ENCODE results near the gene SRPK1. TPM values are rescaled to one million over a fixed set of nuclear protein-coding genes. Genes with fewer than 3 reads are reported as not detected.

The SRPK1 gene
- total RNA-seq, 1 donor: 36.6 TPM

DNA sequence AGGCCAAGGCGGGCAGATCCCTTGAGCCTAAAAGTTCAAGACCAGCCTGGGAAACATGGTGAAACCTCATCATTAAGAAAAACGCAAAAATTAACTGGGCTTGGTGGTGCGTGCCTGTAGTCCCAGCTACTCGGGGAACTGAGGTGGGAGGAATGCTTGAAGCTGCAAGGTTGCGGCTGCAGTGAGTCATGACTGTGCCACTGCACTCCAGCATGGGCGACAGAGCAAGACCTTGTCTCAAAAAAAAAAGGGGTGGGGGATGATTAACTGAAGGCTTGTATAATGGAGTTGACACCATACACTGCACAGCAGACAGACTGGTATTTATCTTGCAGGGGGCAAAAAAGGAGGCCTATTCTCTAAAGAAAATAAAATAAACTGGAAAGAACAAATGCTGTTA lies 27.7 kb downstream of the SRPK1 start:
- H3K4me3 ChIP-seq (ENCODE audit: insufficient read depth, low read length): no peak overlapping the region
- H3K36me3 ChIP-seq (ENCODE audit: insufficient read depth, low read length): peaks cover 3% of the 10 kb centered on the region
- H2AFZ ChIP-seq (ENCODE audit: low read length): no peak overlapping the region
- no peak for DNase-seq (ENCODE audit: insufficient read length, low spot score, missing footprints)
- H3K79me2 ChIP-seq (ENCODE audit: insufficient read depth, low read length): peaks cover 65% of the 10 kb centered on the region
- H3K27ac ChIP-seq (ENCODE audit: low read depth, low read length): no peak overlapping the region
- no peak overlapping the region for H3K4me2 ChIP-seq (ENCODE audit: insufficient read depth, low read length)
- no peaks in the 10 kb centered on the region for H3K9me3 ChIP-seq (ENCODE audit: low read depth, low read length)
- no peaks in the 10 kb centered on the region for H3K4me1 ChIP-seq (ENCODE audit: insufficient read depth, low read length)
- H3K27me3 ChIP-seq (ENCODE audit: insufficient read depth, low read length): no peaks in the 10 kb centered on the region
- H4K20me1 ChIP-seq (ENCODE audit: insufficient read depth, low read length): no peaks in the 10 kb centered on the region
- TF ChIP-seq, protein P1, sequence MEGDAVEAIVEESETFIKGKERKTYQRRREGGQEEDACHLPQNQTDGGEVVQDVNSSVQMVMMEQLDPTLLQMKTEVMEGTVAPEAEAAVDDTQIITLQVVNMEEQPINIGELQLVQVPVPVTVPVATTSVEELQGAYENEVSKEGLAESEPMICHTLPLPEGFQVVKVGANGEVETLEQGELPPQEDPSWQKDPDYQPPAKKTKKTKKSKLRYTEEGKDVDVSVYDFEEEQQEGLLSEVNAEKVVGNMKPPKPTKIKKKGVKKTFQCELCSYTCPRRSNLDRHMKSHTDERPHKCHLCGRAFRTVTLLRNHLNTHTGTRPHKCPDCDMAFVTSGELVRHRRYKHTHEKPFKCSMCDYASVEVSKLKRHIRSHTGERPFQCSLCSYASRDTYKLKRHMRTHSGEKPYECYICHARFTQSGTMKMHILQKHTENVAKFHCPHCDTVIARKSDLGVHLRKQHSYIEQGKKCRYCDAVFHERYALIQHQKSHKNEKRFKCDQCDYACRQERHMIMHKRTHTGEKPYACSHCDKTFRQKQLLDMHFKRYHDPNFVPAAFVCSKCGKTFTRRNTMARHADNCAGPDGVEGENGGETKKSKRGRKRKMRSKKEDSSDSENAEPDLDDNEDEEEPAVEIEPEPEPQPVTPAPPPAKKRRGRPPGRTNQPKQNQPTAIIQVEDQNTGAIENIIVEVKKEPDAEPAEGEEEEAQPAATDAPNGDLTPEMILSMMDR (IDR thresholded peaks at IDR 0.05; ENCODE audit: extremely low read depth, low read depth, low read length): no peak

DNA sequence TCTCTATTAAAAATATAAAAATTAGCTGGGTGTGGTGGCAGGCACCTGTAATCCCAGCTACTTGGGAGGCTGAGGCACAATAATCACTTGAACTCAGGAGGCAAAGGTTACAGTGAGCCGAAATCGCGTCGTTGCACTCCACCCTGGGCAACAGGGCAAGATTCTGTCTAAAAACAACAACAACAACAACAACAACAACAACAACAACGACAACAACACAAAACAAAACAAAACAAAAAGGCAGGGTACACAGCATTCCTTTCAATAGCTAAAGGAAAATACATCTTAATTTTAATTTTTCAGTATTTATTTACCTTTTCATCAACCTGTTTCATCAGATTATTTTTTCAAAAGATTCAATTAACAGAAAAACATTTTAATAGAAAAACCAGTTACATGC lies 28.4 kb downstream of the SRPK1 start:
- Histone ChIP-seq H3K79me2 (ENCODE audit: insufficient read depth, low read length) (peaks cover 57% of the 10 kb centered on the region), H2AFZ (ENCODE audit: low read length) (no peak overlapping the region), H3K36me3 (ENCODE audit: insufficient read depth, low read length) (peaks cover 8% of the 10 kb centered on the region), H3K27me3 (ENCODE audit: insufficient read depth, low read length) (no peaks in the 10 kb centered on the region), H3K4me1 (ENCODE audit: insufficient read depth, low read length) (no peaks in the 10 kb centered on the region), H3K4me2 (ENCODE audit: insufficient read depth, low read length) (no peak overlapping the region), H4K20me1 (ENCODE audit: insufficient read depth, low read length) (no peaks in the 10 kb centered on the region), H3K4me3 (ENCODE audit: insufficient read depth, low read length) (no peak overlapping the region), H3K27ac (ENCODE audit: low read depth, low read length) (no peak overlapping the region), H3K9me3 (ENCODE audit: low read depth, low read length) (no peaks in the 10 kb centered on the region)
- TF ChIP-seq, protein P1 (IDR thresholded peaks at IDR 0.05; ENCODE audit: extremely low read depth, low read depth, low read length): no peak
- DNase-seq (ENCODE audit: insufficient read length, low spot score, missing footprints): no peak

DNA sequence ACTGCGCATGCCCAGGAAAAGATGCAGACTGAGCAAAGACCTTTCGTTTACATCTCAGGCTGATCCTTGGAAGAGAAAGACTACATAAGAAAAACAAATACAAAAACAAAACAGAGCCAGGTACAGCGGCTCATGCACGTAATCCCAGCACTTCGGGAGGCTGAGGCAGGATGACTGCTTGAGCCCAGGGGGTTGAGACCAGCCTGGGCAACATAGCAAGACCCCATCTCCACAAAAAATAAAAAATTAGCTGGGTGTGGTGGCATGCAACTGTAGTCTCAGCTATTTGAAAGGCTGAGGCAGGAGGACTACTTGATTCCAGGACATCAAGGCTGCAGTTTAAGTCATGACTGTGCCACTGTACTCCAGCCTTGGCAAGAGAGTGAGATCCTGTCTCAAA lies 41.7 kb downstream of the SRPK1 start:
- Histone ChIP-seq H3K27me3 (ENCODE audit: insufficient read depth, low read length) (no peaks in the 10 kb centered on the region), H3K4me1 (ENCODE audit: insufficient read depth, low read length) (no peaks in the 10 kb centered on the region), H3K79me2 (ENCODE audit: insufficient read depth, low read length) (no peaks in the 10 kb centered on the region), H4K20me1 (ENCODE audit: insufficient read depth, low read length) (no peaks in the 10 kb centered on the region), H3K27ac (ENCODE audit: low read depth, low read length) (no peak overlapping the region), H3K36me3 (ENCODE audit: insufficient read depth, low read length) (peaks cover 6% of the 10 kb centered on the region), H2AFZ (ENCODE audit: low read length) (no peak overlapping the region), H3K9me3 (ENCODE audit: low read depth, low read length) (peaks cover 4% of the 10 kb centered on the region), H3K4me3 (ENCODE audit: insufficient read depth, low read length) (no peak overlapping the region), H3K4me2 (ENCODE audit: insufficient read depth, low read length) (no peak overlapping the region)
- DNase-seq (ENCODE audit: insufficient read length, low spot score, missing footprints): no peak
- TF ChIP-seq, protein P1 (IDR thresholded peaks at IDR 0.05; ENCODE audit: extremely low read depth, low read depth, low read length): no peak

DNA sequence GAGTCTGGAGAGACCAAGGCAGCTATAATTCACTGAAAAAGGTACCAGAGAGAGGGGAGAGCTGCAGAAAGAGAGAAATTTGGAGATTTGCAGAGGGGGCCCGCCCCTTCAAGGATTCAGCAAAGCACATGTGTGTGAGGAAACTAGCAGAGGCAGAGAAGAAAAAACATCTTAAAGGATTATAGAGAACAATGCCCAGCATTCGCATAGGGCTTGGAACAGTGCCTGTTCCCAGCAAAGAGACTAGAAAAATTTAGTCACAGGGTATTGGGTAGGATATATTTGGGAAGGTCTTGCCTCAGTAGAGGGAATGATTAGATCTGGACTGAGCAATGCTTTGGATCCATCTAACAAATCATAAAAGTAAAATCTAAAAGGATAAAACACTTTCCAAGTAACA lies 44.0 kb downstream of the SRPK1 start:
- no peak for DNase-seq (ENCODE audit: insufficient read length, low spot score, missing footprints)
- TF ChIP-seq, protein P1 (IDR thresholded peaks at IDR 0.05; ENCODE audit: extremely low read depth, low read depth, low read length): no peak
- H3K27me3 ChIP-seq (ENCODE audit: insufficient read depth, low read length): no peaks in the 10 kb centered on the region
- no peaks in the 10 kb centered on the region for H3K4me1 ChIP-seq (ENCODE audit: insufficient read depth, low read length)
- H3K27ac ChIP-seq (ENCODE audit: low read depth, low read length): no peak overlapping the region
- no peak overlapping the region for H3K4me3 ChIP-seq (ENCODE audit: insufficient read depth, low read length)
- H2AFZ ChIP-seq (ENCODE audit: low read length): no peak overlapping the region
- H3K9me3 ChIP-seq (ENCODE audit: low read depth, low read length): peaks cover 4% of the 10 kb centered on the region
- H4K20me1 ChIP-seq (ENCODE audit: insufficient read depth, low read length): no peaks in the 10 kb centered on the region
- peaks cover 6% of the 10 kb centered on the region for H3K36me3 ChIP-seq (ENCODE audit: insufficient read depth, low read length)
- H3K79me2 ChIP-seq (ENCODE audit: insufficient read depth, low read length): no peaks in the 10 kb centered on the region
- no peak overlapping the region for H3K4me2 ChIP-seq (ENCODE audit: insufficient read depth, low read length)

All from osteoblast (primary cell).